Astrocyte (in vitro differentiated cells and primary cell): Measurements from ENCODE around the gene HSPA4L. TPM values are rescaled to one million over a fixed set of nuclear protein-coding genes. Genes with fewer than 3 reads are reported as not detected.

Experiments
- DNase-seq: peaks from one replicate; pipeline ENCODE4 v3.0.0-alpha.2; 2010; ENCODE audit warnings: low read depth
- FAIRE-seq: peaks from 2 replicates; lab custom pipeline; 2011; peaks lifted over from hg19 to GRCh38; lab: Jason Lieb, UNC
- H2AFZ ChIP-seq: 2 replicates; pipeline ENCODE4 v1.6.0; 2012; ENCODE audit warnings: low read depth, low read length, inconsistent platforms
- H3K27ac ChIP-seq: 2 replicates; pipeline ENCODE4 v1.5.1; 2011; ENCODE audit warnings: low read depth, low read length, inconsistent platforms
- H3K27me3 ChIP-seq: 2 replicates; pipeline ENCODE4 v1.6.0; 2011; ENCODE audit warnings: low read length, inconsistent platforms; ENCODE audit not compliant: insufficient read depth
- H3K36me3 ChIP-seq: 2 replicates; pipeline ENCODE4 v1.5.1; 2011; ENCODE audit warnings: low read length, inconsistent platforms; ENCODE audit not compliant: insufficient read depth
- H3K4me1 ChIP-seq: 2 replicates; pipeline ENCODE4 v1.5.1; 2011; ENCODE audit warnings: low read length, inconsistent platforms; ENCODE audit not compliant: insufficient read depth
- H3K4me2 ChIP-seq: 2 replicates; pipeline ENCODE4 v1.6.0; 2012; ENCODE audit warnings: low read length, inconsistent platforms
- H3K4me3 ChIP-seq: 2 replicates; pipeline ENCODE4 v1.5.1; 2011; ENCODE audit warnings: low read depth, mild to moderate bottlenecking, low read length, inconsistent platforms; ENCODE audit not compliant: insufficient read depth
- H3K79me2 ChIP-seq: 2 replicates; pipeline ENCODE4 v1.6.0; 2012; ENCODE audit warnings: mild to moderate bottlenecking, low read length, inconsistent platforms; ENCODE audit not compliant: insufficient read depth
- H3K9ac ChIP-seq: 2 replicates; pipeline ENCODE4 v1.6.0; 2012; ENCODE audit warnings: mild to moderate bottlenecking, low read length, inconsistent platforms
- H3K9me3 ChIP-seq: 2 replicates; pipeline ENCODE4 v1.5.1; 2012; ENCODE audit warnings: low read depth, mild to moderate bottlenecking, low read length, inconsistent platforms; ENCODE audit not compliant: insufficient read depth
- H4K20me1 ChIP-seq: 2 replicates; pipeline ENCODE4 v1.6.0; 2012; ENCODE audit warnings: low read length, inconsistent platforms; ENCODE audit not compliant: insufficient read depth
- H3K27ac Mint-ChIP-seq: one replicate; pipeline ENCODE4 v1.8.0; 2021; ENCODE audit warnings: mild to moderate bottlenecking, mixed read lengths; ENCODE audit not compliant: unreplicated experiment
- H3K27me3 Mint-ChIP-seq: one replicate; pipeline ENCODE4 v1.8.0; 2021; ENCODE audit warnings: low read depth, mixed read lengths; ENCODE audit not compliant: unreplicated experiment
- H3K36me3 Mint-ChIP-seq: one replicate; pipeline ENCODE4 v1.8.0; 2021; ENCODE audit warnings: low read depth, mixed read lengths; ENCODE audit not compliant: unreplicated experiment
- H3K4me1 Mint-ChIP-seq: one replicate; pipeline ENCODE4 v1.8.0; 2021; ENCODE audit warnings: low read depth, mixed read lengths; ENCODE audit not compliant: unreplicated experiment
- H3K4me3 Mint-ChIP-seq: one replicate; pipeline ENCODE4 v1.8.0; 2021; ENCODE audit warnings: mild to moderate bottlenecking, moderate library complexity, mixed read lengths; ENCODE audit not compliant: unreplicated experiment
- H3K9me3 Mint-ChIP-seq: one replicate; pipeline ENCODE4 v1.8.0; 2021; ENCODE audit warnings: mild to moderate bottlenecking, mixed read lengths; ENCODE audit not compliant: unreplicated experiment
- CTCF ChIP-seq: IDR thresholded peaks from 2 replicates; pipeline ENCODE4 v1.5.1; 2011; ENCODE audit warnings: low read depth, mild to moderate bottlenecking, inconsistent platforms, low read length, moderate library complexity; ENCODE audit not compliant: insufficient read depth
- EZH2 ChIP-seq: IDR thresholded peaks from 2 replicates; pipeline ENCODE4 v1.6.1; 2012; ENCODE audit warnings: mild to moderate bottlenecking, low read length, inconsistent platforms; ENCODE audit not compliant: insufficient read depth
- total RNA-seq: library from RNA; stranded (reverse); gene quantifications from 2 replicates; pipeline ENCODE4 v1.2.1, GENCODE V29; 2021

HSPA4L gene
- total RNA-seq, 1 donor from 2014 or later, result 8.9 TPM

GRCh38 chr4:127809173-127809800 lies 27.2 kb downstream of the HSPA4L start:
- H3K36me3 Mint-ChIP-seq, result no peaks in the 10 kb centered on the region
- Histone ChIP-seq H2AFZ (no peak overlapping the region), H3K9me3 (no peaks in the 10 kb centered on the region), H3K27me3 (no peaks in the 10 kb centered on the region), H3K4me2 (no peak overlapping the region), H3K9ac (no peak overlapping the region), H3K4me3 (no peak overlapping the region), H3K79me2 (no peaks in the 10 kb centered on the region), H3K36me3 (no peaks in the 10 kb centered on the region), H4K20me1 (no peaks in the 10 kb centered on the region), H3K27ac (no peak overlapping the region), H3K4me1 (no peaks in the 10 kb centered on the region)
- no peaks in the 10 kb centered on the region for H3K9me3 Mint-ChIP-seq
- DNase-seq, result peak; percentile 1
- TF ChIP-seq EZH2 (no peak), CTCF (no peak)
- H3K27ac Mint-ChIP-seq, result no peak overlapping the region
- H3K4me3 Mint-ChIP-seq, result no peak overlapping the region
- no peaks in the 10 kb centered on the region for H3K4me1 Mint-ChIP-seq
- no peak for FAIRE-seq
- H3K27me3 Mint-ChIP-seq, result no peaks in the 10 kb centered on the region

GRCh38 chr4:127810551-127810950 lies 28.4 kb downstream of the HSPA4L start:
- H3K27ac Mint-ChIP-seq, result no peak overlapping the region
- Histone ChIP-seq H3K9ac (no peak overlapping the region), H3K4me2 (no peak overlapping the region), H3K4me1 (no peaks in the 10 kb centered on the region), H3K27ac (no peak overlapping the region), H2AFZ (no peak overlapping the region), H3K79me2 (no peaks in the 10 kb centered on the region), H3K4me3 (no peak overlapping the region), H3K9me3 (no peaks in the 10 kb centered on the region), H4K20me1 (no peaks in the 10 kb centered on the region), H3K36me3 (no peaks in the 10 kb centered on the region), H3K27me3 (no peaks in the 10 kb centered on the region)
- H3K9me3 Mint-ChIP-seq, result no peaks in the 10 kb centered on the region
- no peaks in the 10 kb centered on the region for H3K27me3 Mint-ChIP-seq
- DNase-seq (no peak), FAIRE-seq (no peak)
- no peak for TF ChIP-seq EZH2
- no peak for TF ChIP-seq CTCF
- no peaks in the 10 kb centered on the region for H3K36me3 Mint-ChIP-seq
- H3K4me3 Mint-ChIP-seq, result no peak overlapping the region
- no peaks in the 10 kb centered on the region for H3K4me1 Mint-ChIP-seq

- Histone ChIP-seq H3K79me2 (no peaks in the 10 kb centered on the region), H3K4me1 (no peaks in the 10 kb centered on the region), H3K9me3 (no peaks in the 10 kb centered on the region), H3K9ac (no peak overlapping the region), H3K4me3 (no peak overlapping the region), H3K27me3 (no peaks in the 10 kb centered on the region), H3K27ac (no peak overlapping the region), H3K36me3 (no peaks in the 10 kb centered on the region), H2AFZ (no peak overlapping the region), H4K20me1 (no peaks in the 10 kb centered on the region), H3K4me2 (no peak overlapping the region)
- H3K9me3 Mint-ChIP-seq, result no peaks in the 10 kb centered on the region
- no peaks in the 10 kb centered on the region for H3K4me1 Mint-ChIP-seq
- H3K36me3 Mint-ChIP-seq, result no peaks in the 10 kb centered on the region
- TF ChIP-seq EZH2 (no peak), CTCF (no peak)
- no peak overlapping the region for H3K4me3 Mint-ChIP-seq
- FAIRE-seq (no peak), DNase-seq (no peak)
- no peak overlapping the region for H3K27ac Mint-ChIP-seq
- H3K27me3 Mint-ChIP-seq, result no peaks in the 10 kb centered on the region
Measured at GRCh38 chr4:127822430-127822829, 40.3 kb downstream of the HSPA4L start.
